Adrenal gland (tissue), 5 donors: ENCODE results near the gene SLC37A1.

ENCODE experiments used
- CTCF ChIP-seq, 6 experiments: fragments of 450-650 bp in 4 of 6; fragments of 200-600 bp in 2 of 6; sonication (generic) in 1 of 6; IDR thresholded peaks; 1 replicate in 5 of 6; 2 replicates in 1 of 6; pipeline versions ENCODE4 v1.5.1 to v1.8.0; 2016 to 2021; ENCODE audit warnings: antibody characterized with exemption in 6 of 6, mild to moderate bottlenecking in 2 of 6, moderate library complexity in 1 of 6
- POLR2A ChIP-seq, 2 donors: fragments of 450-650 bp; IDR thresholded peaks; one replicate each; pipeline ENCODE4 v1.6.1; 2017; ENCODE audit warnings: antibody characterized with exemption in 2 of 2, mild to moderate bottlenecking in 2 of 2, moderate library complexity in 1 of 2
- donor health status: DM: no; HTN: no; CAD: no.

GRCh38 chr21:42546433-42546832, 32.8 kb downstream of the SLC37A1 start:
- TF ChIP-seq CTCF (IDR thresholded peaks at IDR 0.05) (no peak), POLR2A (IDR thresholded peaks at IDR 0.05) (no peak)
